DND-41 (cell line): ENCODE measurements around the gene OR2T8.

ENCODE experiments used
- CTCF ChIP-seq: IDR thresholded peaks from 2 replicates; pipeline ENCODE4 v1.5.1; 2012; ENCODE audit warnings: borderline replicate concordance, low read length, moderate library complexity, mild to moderate bottlenecking; ENCODE audit not compliant: poor library complexity, severe bottlenecking; ENCODE audit errors: extremely low read depth
- EZH2 ChIP-seq: IDR thresholded peaks from 3 replicates; pipeline ENCODE4 v1.6.1; 2012; ENCODE audit warnings: borderline replicate concordance, low read depth, mild to moderate bottlenecking, moderate library complexity, low read length, inconsistent platforms; ENCODE audit not compliant: severe bottlenecking

- TF ChIP-seq CTCF (no peak), EZH2 (no peak)
Measured at GRCh38 chr1:247914941-247915662, 5.0 kb upstream of the OR2T8 start.
